Measurements from ENCODE around the gene HFM1.
A peak's percentile ranks its signal among the peaks of the same experiment; 100 is the strongest.
"Not testable (repeated sequence)": the region's sequence is repeated elsewhere in the genome, so short reads cannot be mapped to it uniquely, and the experiment has no call there.

The HFM1 gene

GRCh38 chr1:91404151-91405012 lies at the start of gene HFM1:
Gene HFM1, minus strand, starts transcription at chr1:91404837. Its CDS starts 3,755 bp downstream, at chr1:91401082.
- H3K4me3 ChIP-seq (ENCODE audit: low read length): peak within 1 kb of the TSS; percentile 65
- DNase-seq (ENCODE audit: low read depth): peak; percentile 64
- TF ChIP-seq CTCF (conservative IDR thresholded peaks at IDR 0.05; ENCODE audit: low read length): no peak

- H3K4me3 ChIP-seq (ENCODE audit: low read length): no peak overlapping the region
- no peak for DNase-seq (ENCODE audit: low read depth)
- no peak for TF ChIP-seq CTCF (conservative IDR thresholded peaks at IDR 0.05; ENCODE audit: low read length)
Measured at GRCh38 chr1:91454136-91454535, 49.5 kb upstream of the HFM1 start.

- no peak overlapping the region for H3K4me3 ChIP-seq (ENCODE audit: low read length)
- TF ChIP-seq CTCF (conservative IDR thresholded peaks at IDR 0.05; ENCODE audit: low read length): no peak
- no peak for DNase-seq (ENCODE audit: low read depth)
Measured at GRCh38 chr1:91450260-91450659, 45.6 kb upstream of the HFM1 start.

GRCh38 chr1:91447782-91448181 lies 43.1 kb upstream of the HFM1 start:
- not testable (repeated sequence) for DNase-seq (ENCODE audit: low read depth); H3K4me3 ChIP-seq (ENCODE audit: low read length)

- H3K4me3 ChIP-seq (ENCODE audit: low read length); DNase-seq (ENCODE audit: low read depth): not testable (repeated sequence)
Measured at GRCh38 chr1:91441980-91442379, 37.3 kb upstream of the HFM1 start.

- H3K4me3 ChIP-seq (ENCODE audit: low read length): no peak overlapping the region
- TF ChIP-seq CTCF (conservative IDR thresholded peaks at IDR 0.05; ENCODE audit: low read length): peak; percentile 35
- DNase-seq (ENCODE audit: low read depth): peak; percentile 4
Measured at GRCh38 chr1:91440847-91441246, 36.2 kb upstream of the HFM1 start.

- H3K4me3 ChIP-seq (ENCODE audit: low read length): no peak overlapping the region
- DNase-seq (ENCODE audit: low read depth): no peak
- no peak for TF ChIP-seq CTCF (conservative IDR thresholded peaks at IDR 0.05; ENCODE audit: low read length)
Measured at GRCh38 chr1:91439016-91439415, 34.4 kb upstream of the HFM1 start.

- no peak for TF ChIP-seq CTCF (conservative IDR thresholded peaks at IDR 0.05; ENCODE audit: low read length)
- no peak for DNase-seq (ENCODE audit: low read depth)
Measured at GRCh38 chr1:91428182-91428798, 23.7 kb upstream of the HFM1 start.

More at GRCh38 chr1:91428182-91428798, 23.7 kb upstream of the HFM1 start:
- no peak overlapping the region for H3K4me3 ChIP-seq (ENCODE audit: low read length)

Data from AG10803 (cell line).